ENCODE data around the gene UFC1. TPM values are rescaled to one million over a fixed set of nuclear protein-coding genes. Genes with fewer than 3 reads are reported as not detected.

The UFC1 gene
- total RNA-seq, 2 experiments from 2014 or later: 96.6 to 97.8 TPM

GRCh38 chr1:161199506-161200139, 45.8 kb downstream of the UFC1 start:
- Histone ChIP-seq H3K4me3 (ENCODE audit: low read length) (no peak overlapping the region), H3K36me3 (ENCODE audit: insufficient read depth, low read length) (peaks cover 14% of the 10 kb centered on the region), H3K27ac (ENCODE audit: low read depth in 1 of 2, low read length in 2 of 2) (peak overlapping the region in 1 of 2 donors; percentile 86), H3K9me3 (ENCODE audit: control insufficient read depth in 1 of 2, insufficient read depth in 1 of 2, low read length in 2 of 2) (no peaks in the 10 kb centered on the region), H3K27me3 (ENCODE audit: control insufficient read depth in 1 of 2, insufficient read depth in 2 of 2, low read length in 2 of 2) (no peaks in the 10 kb centered on the region), H3K4me1 (ENCODE audit: insufficient read depth, low read length) (peaks cover 57% of the 10 kb centered on the region)
- Mint-ChIP-seq H3K36me3 (ENCODE audit: low read depth) (peaks cover 20% of the 10 kb centered on the region), H3K4me1 (ENCODE audit: low read depth) (peaks cover 54% of the 10 kb centered on the region), H3K4me3 (peak overlapping the region; percentile 70), H3K27ac (peak overlapping the region; percentile 95), H3K9me3 (no peaks in the 10 kb centered on the region), H3K27me3 (no peaks in the 10 kb centered on the region)
- ATAC-seq (ENCODE audit: poor library complexity) (no peak), DNase-seq (no peak)
- TF ChIP-seq CTCF (IDR thresholded peaks at IDR 0.05): no peak
- intact Hi-C loops (cut with DNase I, micrococcal nuclease): loop anchor here in 1 of 2 experiments (2.0 kb wide), 1 partner anchor 31 kb away; no protein-coding TSS in a partner anchor
- POLR2A ChIA-PET: interaction anchor here (1.7 kb wide), 1 partner anchor 18 kb away, joined by 7 read pairs; no protein-coding TSS in a partner anchor
- CTCF ChIA-PET: no interaction called here

DNA sequence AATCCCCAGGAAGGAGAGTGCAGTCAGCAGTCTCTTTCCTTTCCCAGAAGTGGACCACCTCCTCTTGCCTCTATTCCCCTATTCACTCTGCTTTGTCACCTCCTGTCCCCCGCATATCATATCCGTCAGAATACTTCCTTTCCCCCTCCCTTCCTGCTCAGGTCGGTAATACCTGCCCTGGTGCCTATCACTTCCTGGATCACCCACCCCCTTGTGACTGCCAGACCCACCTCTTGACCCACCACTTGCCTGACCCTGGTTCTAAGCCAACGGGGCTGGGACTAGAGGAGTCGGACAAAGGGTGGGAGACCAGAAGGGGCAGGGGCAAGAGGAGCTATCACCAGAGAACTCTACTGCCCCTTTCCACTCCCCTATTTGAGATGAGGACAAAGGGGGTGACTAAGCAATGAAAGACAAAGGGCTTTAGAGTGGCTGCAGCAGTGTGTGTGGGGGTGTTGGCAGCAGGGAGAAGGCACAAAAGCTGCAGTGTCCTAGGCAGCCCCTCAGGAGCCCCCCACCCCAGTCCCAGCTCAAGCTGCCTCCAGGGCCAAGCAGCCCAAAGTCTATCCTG, 46.7 kb downstream of the UFC1 start:
- no peaks in the 10 kb centered on the region for H3K9me3 ChIP-seq (ENCODE audit: control insufficient read depth in 1 of 2, insufficient read depth in 1 of 2, low read length in 2 of 2)
- peaks cover 52% of the 10 kb centered on the region for H3K4me1 ChIP-seq (ENCODE audit: insufficient read depth, low read length)
- Mint-ChIP-seq H3K36me3 (ENCODE audit: low read depth) (peaks cover 26% of the 10 kb centered on the region), H3K9me3 (no peaks in the 10 kb centered on the region), H3K4me3 (peak overlapping the region; percentile 57), H3K27me3 (no peaks in the 10 kb centered on the region), H3K27ac (peak overlapping the region; percentile 95), H3K4me1 (ENCODE audit: low read depth) (peaks cover 52% of the 10 kb centered on the region)
- H3K27me3 ChIP-seq (ENCODE audit: control insufficient read depth in 1 of 2, insufficient read depth in 2 of 2, low read length in 2 of 2): no peaks in the 10 kb centered on the region
- ChIA-PET CTCF (interaction anchor here (1.0 to 4.5 kb wide), 4 partner anchors 8 to 91 kb away, joined by 3 to 43 read pairs (median 8); partner anchors contain the start of genes TOMM40L and UFC1), POLR2A (interaction anchor here (2.5 to 5.0 kb wide), 6 partner anchors 13 to 189 kb away, joined by 20 to 95 read pairs (median 58); partner anchors contain the start of genes PPOX, SDHC and TOMM40L)
- peaks cover 20% of the 10 kb centered on the region for H3K36me3 ChIP-seq (ENCODE audit: insufficient read depth, low read length)
- intact Hi-C loops (cut with DNase I, micrococcal nuclease): no loop called here
- ATAC-seq (ENCODE audit: poor library complexity): no peak
- peak in 4 of 14 experiments; percentile 31 to 70 (median 40) for DNase-seq
- no peak for TF ChIP-seq CTCF (IDR thresholded peaks at IDR 0.05)
- peak overlapping the region; percentile 40 to 86 for H3K27ac ChIP-seq (ENCODE audit: low read depth in 1 of 2, low read length in 2 of 2)
- no peak overlapping the region for H3K4me3 ChIP-seq (ENCODE audit: low read length)

DNA sequence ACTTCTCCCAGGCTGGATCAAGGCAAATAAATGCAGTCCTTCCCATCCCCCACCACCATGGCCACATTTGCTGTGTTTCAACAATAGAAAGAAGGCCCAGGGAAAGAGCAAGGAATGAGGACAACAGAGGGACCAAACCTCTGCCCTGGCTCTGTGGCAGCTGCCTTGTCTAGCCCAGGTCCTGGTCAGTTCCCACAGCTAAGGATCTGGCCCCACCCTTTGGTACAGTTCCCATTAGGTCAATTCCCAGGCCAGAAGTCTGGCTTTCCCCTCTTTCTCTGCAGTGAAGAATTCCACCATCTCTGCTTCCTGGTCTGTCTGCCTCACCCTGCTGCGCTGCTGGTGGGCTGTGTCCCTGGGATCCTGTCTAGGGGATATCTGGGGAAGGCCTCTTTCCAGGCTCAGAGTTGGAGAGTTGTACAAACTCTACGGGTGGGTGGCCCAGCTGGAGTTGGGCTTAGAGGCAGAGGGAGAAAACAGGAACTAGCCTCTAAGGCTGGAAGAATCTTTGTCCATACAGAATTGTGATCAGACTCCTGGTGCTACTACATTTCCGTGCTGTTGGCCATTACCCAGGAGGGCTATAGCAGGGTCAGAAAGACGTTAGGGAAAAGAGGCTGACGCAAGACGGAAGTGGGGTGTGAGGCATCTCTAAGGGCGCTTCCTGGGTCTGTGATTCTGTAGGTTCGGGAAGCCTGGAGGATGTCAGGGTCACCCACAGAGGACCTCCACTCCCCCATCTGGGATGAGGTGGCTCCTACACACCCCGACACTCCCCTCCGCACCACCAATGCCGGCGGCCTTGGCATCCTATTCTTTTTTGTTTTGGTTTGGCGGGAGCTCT, 47.4 kb downstream of the UFC1 start:
- TF ChIP-seq CTCF (IDR thresholded peaks at IDR 0.05): no peak
- DNase-seq (peak in 2 of 14 experiments; percentile 30 to 45), ATAC-seq (ENCODE audit: poor library complexity) (no peak)
- H3K9me3 Mint-ChIP-seq: no peaks in the 10 kb centered on the region
- ChIA-PET CTCF (interaction anchor here (1.0 to 4.5 kb wide), 9 partner anchors 8 to 181 kb away, joined by 3 to 43 read pairs (median 5); partner anchors contain the start of genes PPOX, TOMM40L and UFC1), POLR2A (interaction anchor here (0.6 to 5.0 kb wide), 30 partner anchors 9 to 938 kb away, joined by 3 to 95 read pairs (median 8); partner anchors contain the start of genes APOA2, ARHGAP30, B4GALT3 and DCAF8)
- peak overlapping the region; percentile 95 for H3K27ac Mint-ChIP-seq
- H3K27me3 Mint-ChIP-seq: no peaks in the 10 kb centered on the region
- peaks cover 46% of the 10 kb centered on the region for H3K4me1 ChIP-seq (ENCODE audit: insufficient read depth, low read length)
- peaks cover 27% of the 10 kb centered on the region for H3K36me3 ChIP-seq (ENCODE audit: insufficient read depth, low read length)
- no peaks in the 10 kb centered on the region for H3K9me3 ChIP-seq (ENCODE audit: control insufficient read depth in 1 of 2, insufficient read depth in 1 of 2, low read length in 2 of 2)
- H3K4me1 Mint-ChIP-seq (ENCODE audit: low read depth): peaks cover 60% of the 10 kb centered on the region
- peak overlapping the region; percentile 85 to 86 for H3K27ac ChIP-seq (ENCODE audit: low read depth in 1 of 2, low read length in 2 of 2)
- H3K36me3 Mint-ChIP-seq (ENCODE audit: low read depth): peaks cover 33% of the 10 kb centered on the region
- H3K4me3 Mint-ChIP-seq: peak overlapping the region; percentile 99
- intact Hi-C loops (cut with DNase I, micrococcal nuclease): no loop called here
- H3K27me3 ChIP-seq (ENCODE audit: control insufficient read depth in 1 of 2, insufficient read depth in 2 of 2, low read length in 2 of 2): no peaks in the 10 kb centered on the region
- H3K4me3 ChIP-seq (ENCODE audit: low read length): peak overlapping the region; percentile 66

Data from CD4-positive, alpha-beta T cell (primary cell).